ENCODE results near the gene MYO16.

GRCh38 chr13:108663710-108664109, 34.3 kb downstream of the MYO16 start:
- TF ChIP-seq CTCF (conservative IDR thresholded peaks at IDR 0.05; ENCODE audit: low read depth, low read length): no peak
- no peak for TF ChIP-seq EZH2 (IDR thresholded peaks at IDR 0.05; ENCODE audit: borderline replicate concordance, low read depth, low read length, poor library complexity, severe bottlenecking)
